ENCODE data around the gene M6PR. TPM values are rescaled to one million over a fixed set of nuclear protein-coding genes. Genes with fewer than 3 reads are reported as not detected.

The M6PR gene
- total RNA-seq, 4 donors from 2014 or later = 63.2 to 109 (median 96.0) TPM

DNA sequence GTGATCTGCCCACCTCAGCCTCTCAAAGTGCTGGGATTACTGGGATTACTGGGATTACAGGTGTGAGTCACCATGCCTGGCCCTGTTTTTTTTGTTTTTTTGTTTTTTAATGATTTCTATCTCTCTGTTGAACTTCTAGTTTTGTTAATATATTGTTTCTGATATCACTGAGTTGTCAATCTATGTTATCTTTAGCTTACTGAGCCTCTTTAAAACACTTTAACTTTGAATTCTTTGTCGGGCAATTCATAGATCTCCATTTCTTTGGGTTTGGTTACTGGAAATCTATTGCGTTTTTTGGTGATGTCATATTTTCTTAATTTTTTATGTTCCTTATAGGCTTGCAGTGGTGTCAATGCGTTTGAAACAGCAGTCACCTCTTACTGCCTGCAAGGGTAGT lies 30.7 kb upstream of the M6PR start:
- H3K36me3 ChIP-seq = peaks cover 0 to 20% (median 0%) of the 10 kb centered on the region in 3 donors
- peaks cover 0 to 42% (median 5%) of the 10 kb centered on the region in 4 donors for H3K9me3 ChIP-seq
- no peak for DNase-seq (ENCODE audit: low spot score in 2 of 2)
- H3K4me3 ChIP-seq = no peak overlapping the region
- WGBS, 2 donors = 92 to 93% methylated on average over 3 of the region's 3 CpGs
- TF ChIP-seq EP300 (IDR thresholded peaks at IDR 0.05) (no peak), CTCF (IDR thresholded peaks at IDR 0.05) (no peak), POLR2A (IDR thresholded peaks at IDR 0.05) (no peak)
- H3K27ac ChIP-seq = no peak overlapping the region
- H3K4me1 ChIP-seq = no peaks in the 10 kb centered on the region
- H3K27me3 ChIP-seq = no peaks in the 10 kb centered on the region

GRCh38 chr12:8970432-8970831 lies 21.0 kb upstream of the M6PR start:
- H3K36me3 ChIP-seq = peaks cover 0 to 2% (median 0%) of the 10 kb centered on the region in 3 donors
- H3K4me3 ChIP-seq = no peak overlapping the region
- no peaks in the 10 kb centered on the region for H3K4me1 ChIP-seq
- WGBS, 2 donors = 84 to 89% methylated on average over 1 of the region's 1 CpG
- no peak overlapping the region for H3K27ac ChIP-seq
- no peak for DNase-seq (ENCODE audit: low spot score in 2 of 2)
- H3K27me3 ChIP-seq = no peaks in the 10 kb centered on the region
- TF ChIP-seq POLR2A (IDR thresholded peaks at IDR 0.05) (no peak), CTCF (IDR thresholded peaks at IDR 0.05) (no peak), EP300 (IDR thresholded peaks at IDR 0.05) (no peak)
- peaks cover 0 to 65% (median 13%) of the 10 kb centered on the region in 4 donors for H3K9me3 ChIP-seq

GRCh38 chr12:8969861-8970411 lies 20.5 kb upstream of the M6PR start:
- WGBS, 2 donors = 76 to 82% methylated on average over 2 of the region's 2 CpGs

GRCh38 chr12:8968761-8969160 lies 19.3 kb upstream of the M6PR start:
- Histone ChIP-seq H3K4me1 (no peaks in the 10 kb centered on the region), H3K36me3 (no peaks in the 10 kb centered on the region), H3K9me3 (peaks cover 0 to 56% (median 13%) of the 10 kb centered on the region in 4 donors), H3K27me3 (no peaks in the 10 kb centered on the region), H3K4me3 (no peak overlapping the region), H3K27ac (no peak overlapping the region)
- no peak for DNase-seq (ENCODE audit: low spot score in 2 of 2)
- TF ChIP-seq EP300 (IDR thresholded peaks at IDR 0.05) (no peak), CTCF (IDR thresholded peaks at IDR 0.05) (no peak), POLR2A (IDR thresholded peaks at IDR 0.05) (no peak)

More at GRCh38 chr12:8969861-8970411, 20.5 kb upstream of the M6PR start:
- Histone ChIP-seq H3K27me3 (no peaks in the 10 kb centered on the region), H3K4me3 (no peak overlapping the region), H3K9me3 (peaks cover 0 to 65% (median 13%) of the 10 kb centered on the region in 4 donors), H3K27ac (no peak overlapping the region), H3K36me3 (no peaks in the 10 kb centered on the region), H3K4me1 (no peaks in the 10 kb centered on the region)
- no peak for TF ChIP-seq CTCF (IDR thresholded peaks at IDR 0.05)
- no peak for TF ChIP-seq EP300 (IDR thresholded peaks at IDR 0.05)
- TF ChIP-seq POLR2A (IDR thresholded peaks at IDR 0.05) = no peak
- DNase-seq (ENCODE audit: low spot score in 2 of 2) = no peak

- Histone ChIP-seq H3K36me3 (peaks cover 0 to 23% (median 0%) of the 10 kb centered on the region in 3 donors), H3K27ac (no peak overlapping the region), H3K4me1 (no peaks in the 10 kb centered on the region), H3K27me3 (no peaks in the 10 kb centered on the region), H3K4me3 (no peak overlapping the region), H3K9me3 (peaks cover 0 to 9% (median 0%) of the 10 kb centered on the region in 4 donors)
- no peak for TF ChIP-seq CTCF (IDR thresholded peaks at IDR 0.05)
- no peak for TF ChIP-seq POLR2A (IDR thresholded peaks at IDR 0.05)
- no peak for TF ChIP-seq EP300 (IDR thresholded peaks at IDR 0.05)
- no peak for DNase-seq (ENCODE audit: low spot score in 2 of 2)
- 90 to 97% methylated on average over 2 of the region's 2 CpGs for WGBS, 2 donors
These were observed 10.7 kb upstream of the M6PR start for GRCh38 chr12:8960176-8960575.
